IMR-90 (cell line): ENCODE measurements around the gene RPS29. TPM values are rescaled to one million over a fixed set of nuclear protein-coding genes. Genes with fewer than 3 reads are reported as not detected.

Source experiments
- ATAC-seq: fragments of 200-7000 bp; cut with Tn5 transposase; 2 replicates; pipeline ENCODE4 v1.9.1; 2020; ENCODE audit warnings: low read depth, mild to moderate bottlenecking, moderate library complexity
- BruUV-seq: library from RNA; stranded (reverse); fragments of 400-500 nt; replicated peaks from 2 replicates; lab custom pipeline; 2021; lab: Mats Ljungman, UMichigan
- CTCF ChIA-PET: fragments of 300-600 bp; formaldehyde crosslinking; extraction: SDS; loops from one replicate; lab custom pipeline; 2021; ENCODE audit warnings: antibody characterized with exemption; lab: Yijun Ruan, JAX
- POLR2A ChIA-PET: fragments of 300-600 bp; sonication (Branson Sonifier 250); formaldehyde crosslinking; loops from one replicate; lab custom pipeline; 2022; ENCODE audit warnings: antibody characterized with exemption; ENCODE audit not compliant: unreplicated experiment; lab: Charles Lee
- DNase-seq: peaks from one replicate; pipeline ENCODE4 v3.0.0; 2013
- H2AFZ ChIP-seq: replicated peaks from 2 replicates; pipeline ENCODE3; 2013; ENCODE audit warnings: low read length, mild to moderate bottlenecking; ENCODE audit not compliant: poor library complexity
- H2AK5ac ChIP-seq: 2 replicates; pipeline ENCODE4 v1.6.1; 2013; ENCODE audit warnings: low read depth, low read length, inconsistent platforms
- H2AK9ac ChIP-seq: replicated peaks from 2 replicates; pipeline ENCODE3; 2013; ENCODE audit warnings: mild to moderate bottlenecking, low read depth, low read length, moderate library complexity; ENCODE audit not compliant: poor library complexity
- H2BK120ac ChIP-seq: 2 replicates; pipeline ENCODE4 v1.6.1; 2013; ENCODE audit warnings: low read depth, low read length, inconsistent platforms
- H2BK15ac ChIP-seq: 3 replicates; pipeline ENCODE4 v1.6.1; 2013; ENCODE audit warnings: low read depth, low read length, inconsistent platforms
- H2BK20ac ChIP-seq: 2 replicates; pipeline ENCODE4 v1.6.1; 2013; ENCODE audit warnings: low read depth, mild to moderate bottlenecking, inconsistent platforms, low read length, moderate library complexity
- H2BK5ac ChIP-seq: 2 replicates; pipeline ENCODE4 v1.6.1; 2013; ENCODE audit warnings: mild to moderate bottlenecking, low read depth, low read length, inconsistent platforms; ENCODE audit not compliant: poor library complexity, severe bottlenecking
- H3K14ac ChIP-seq: replicated peaks from 2 replicates; pipeline ENCODE4 v1.6.1; 2013; ENCODE audit warnings: low read depth, low read length, inconsistent platforms
- H3K18ac ChIP-seq: 2 replicates; pipeline ENCODE4 v1.6.1; 2013; ENCODE audit warnings: low read depth, low read length, control low read depth
- H3K23ac ChIP-seq: 2 replicates; pipeline ENCODE4 v1.6.1; 2013; ENCODE audit warnings: low read depth, low read length, inconsistent platforms
- H3K27ac ChIP-seq: 2 replicates; pipeline ENCODE4 v1.5.1; 2013; ENCODE audit warnings: mild to moderate bottlenecking, control low read depth, low read length; ENCODE audit not compliant: insufficient read depth
- H3K27me3 ChIP-seq: 2 replicates; pipeline ENCODE4 v1.6.1; 2013; ENCODE audit warnings: low read length; ENCODE audit not compliant: control insufficient read depth, insufficient read depth
- H3K36me3 ChIP-seq: 2 replicates; pipeline ENCODE4 v1.6.1; 2013; ENCODE audit warnings: low read length, mixed read lengths; ENCODE audit not compliant: control insufficient read depth, insufficient read depth
- H3K4ac ChIP-seq: 2 replicates; pipeline ENCODE4 v1.6.1; 2013; ENCODE audit warnings: low read depth, low read length, inconsistent platforms
- H3K4me1 ChIP-seq: 2 replicates; pipeline ENCODE4 v1.6.1; 2013; ENCODE audit warnings: low read length, mixed read lengths; ENCODE audit not compliant: control insufficient read depth, insufficient read depth
- H3K4me2 ChIP-seq: 2 replicates; pipeline ENCODE4 v1.6.1; 2013; ENCODE audit warnings: low read depth, mild to moderate bottlenecking, control low read depth, low read length, moderate library complexity
- H3K4me3 ChIP-seq: 2 replicates; pipeline ENCODE4 v1.5.1; 2013; ENCODE audit warnings: low read depth, mild to moderate bottlenecking, control low read depth, low read length, moderate library complexity; ENCODE audit not compliant: insufficient read depth
- H3K56ac ChIP-seq: 2 replicates; pipeline ENCODE4 v1.6.1; 2013; ENCODE audit warnings: low read length, inconsistent platforms; ENCODE audit not compliant: insufficient read depth; ENCODE audit errors: extremely low read depth
- H3K79me1 ChIP-seq, 2 experiments: 2 replicates each; pipeline ENCODE4 v1.6.1; 2013; ENCODE audit warnings: low read length in 2 of 2, inconsistent platforms in 1 of 2, low read depth in 1 of 2
- H3K9ac ChIP-seq: 2 replicates; pipeline ENCODE4 v1.6.1; 2013; ENCODE audit warnings: low read depth, low read length, control low read depth
- H3K9me1 ChIP-seq: 2 replicates; pipeline ENCODE4 v1.6.1; 2013; ENCODE audit warnings: low read length, inconsistent platforms; ENCODE audit not compliant: insufficient read depth
- H3K9me3 ChIP-seq: 2 replicates; pipeline ENCODE4 v1.6.1; 2013; ENCODE audit warnings: low read length; ENCODE audit not compliant: control insufficient read depth, insufficient read depth
- H4K20me1 ChIP-seq: 2 replicates; pipeline ENCODE4 v1.6.1; 2013; ENCODE audit warnings: low read length, inconsistent platforms; ENCODE audit not compliant: insufficient read depth
- H4K5ac ChIP-seq: 2 replicates; pipeline ENCODE4 v1.6.1; 2013; ENCODE audit warnings: mild to moderate bottlenecking, low read depth, low read length, control low read depth
- H4K8ac ChIP-seq, 2 experiments: 2 replicates each; pipeline ENCODE4 v1.6.1; 2013; ENCODE audit warnings: low read depth in 2 of 2, low read length in 2 of 2, control low read depth in 1 of 2, inconsistent platforms in 1 of 2
- H4K91ac ChIP-seq: 2 replicates; pipeline ENCODE4 v1.6.1; 2013; ENCODE audit warnings: low read depth, low read length, inconsistent platforms; ENCODE audit not compliant: insufficient read depth
- BHLHE40 ChIP-seq: fragments of 150-350 bp; IDR thresholded peaks from 2 replicates; pipeline ENCODE4 v1.6.1; 2016; ENCODE audit warnings: mild to moderate bottlenecking, low read depth, low read length
- CEBPB ChIP-seq: IDR thresholded peaks from 2 replicates; pipeline ENCODE4 v1.6.1; 2012; ENCODE audit warnings: low read depth, low read length, improper control_type of control experiment
- CHD1 ChIP-seq: IDR thresholded peaks from 2 replicates; pipeline ENCODE4 v1.6.1; 2012; ENCODE audit warnings: low read depth, low read length, improper control_type of control experiment
- CTCF ChIP-seq: conservative IDR thresholded peaks from 2 replicates; pipeline ENCODE4 v1.5.1; 2012; ENCODE audit warnings: mild to moderate bottlenecking, low read depth, low read length, improper control_type of control experiment
- ELK1 ChIP-seq: fragments of 150-350 bp; IDR thresholded peaks from 2 replicates; pipeline ENCODE4 v1.6.1; 2016; ENCODE audit warnings: low read depth, mild to moderate bottlenecking, low read length, moderate library complexity, borderline replicate concordance
- FOS ChIP-seq: fragments of 150-350 bp; IDR thresholded peaks from 2 replicates; pipeline ENCODE4 v1.6.1; 2016; ENCODE audit warnings: low read depth, low read length
- MAFK ChIP-seq: IDR thresholded peaks from 2 replicates; pipeline ENCODE4 v1.6.1; 2012; ENCODE audit warnings: low read depth, low read length, improper control_type of control experiment
- MAZ ChIP-seq: IDR thresholded peaks from 2 replicates; pipeline ENCODE4 v1.6.1; 2012; ENCODE audit warnings: low read depth, mild to moderate bottlenecking, low read length, improper control_type of control experiment, moderate library complexity, borderline replicate concordance
- MXI1 ChIP-seq: IDR thresholded peaks from 2 replicates; pipeline ENCODE4 v1.6.1; 2012; ENCODE audit warnings: low read depth, mild to moderate bottlenecking, low read length, moderate library complexity, borderline replicate concordance
- NFE2L2 ChIP-seq: fragments of 150-350 bp; IDR thresholded peaks from 2 replicates; pipeline ENCODE4 v1.6.1; 2016; ENCODE audit warnings: low read depth, mild to moderate bottlenecking, low read length
- POLR2A ChIP-seq: IDR thresholded peaks from 2 replicates; pipeline ENCODE4 v1.6.1; 2012; ENCODE audit warnings: mild to moderate bottlenecking, low read depth, low read length
- RAD21 ChIP-seq: IDR thresholded peaks from 2 replicates; pipeline ENCODE4 v1.6.1; 2012; ENCODE audit warnings: low read length, improper control_type of control experiment
- RCOR1 ChIP-seq: IDR thresholded peaks from 2 replicates; pipeline ENCODE4 v1.6.1; 2012; ENCODE audit warnings: mild to moderate bottlenecking, low read length, improper control_type of control experiment; ENCODE audit not compliant: insufficient replicate concordance
- RFX5 ChIP-seq: IDR thresholded peaks from 2 replicates; pipeline ENCODE4 v1.8.0; 2012; ENCODE audit warnings: low read depth, mild to moderate bottlenecking, low read length, moderate library complexity
- SMC3 ChIP-seq: fragments of 150-350 bp; IDR thresholded peaks from 2 replicates; pipeline ENCODE4 v1.6.1; 2016; ENCODE audit warnings: low read depth, mild to moderate bottlenecking, antibody characterized with exemption, low read length, moderate library complexity
- WGBS, 2 experiments: methylation state at CpG; one replicate each; pipeline versions ENCODE4 v1.1.5 to v1.1.7; 2013; ENCODE audit warnings: missing lambda C conversion rate in 2 of 2; ENCODE audit not compliant: insufficient read length in 1 of 2; ENCODE audit errors: extremely low coverage in 2 of 2; 5-methylcytosine and 5-hydroxymethylcytosine counted together
- dilution Hi-C: fragments of 300-500 bp; cut with HindIII; formaldehyde crosslinking; loops from one replicate; pipeline ENCODE4 v1.14.3; 2018; ENCODE audit warnings: low sequenced_read_pairs; ENCODE audit not compliant: unreplicated experiment
- in situ Hi-C: fragments of 300-500 bp; cut with MboI; formaldehyde crosslinking; loops from 3 replicates; pipeline ENCODE4 v1.14.3; 2019; ENCODE audit warnings: low sequenced_read_pairs, inconsistent platforms, mixed read lengths
- intact Hi-C: fragments of 100-400 bp; cut with micrococcal nuclease; formaldehyde crosslinking; loops from 2 replicates; pipeline ENCODE4 v1.10.0; 2022
- polyA plus RNA-seq, 3 experiments: library from polyadenylated mRNA; depleted of rRNA; stranded (reverse); fragments of >200 nt; gene quantifications; 2 replicates each; pipeline ENCODE4 v1.2.3, GENCODE V29; 2012; ENCODE audit warnings: low replicate concordance in 1 of 3
- total RNA-seq: library from RNA; depleted of rRNA; stranded (reverse); fragments of >200 nt; gene quantifications from 2 replicates; pipeline ENCODE4 v1.2.3, GENCODE V29; 2012

The RPS29 gene
- total and polyA plus RNA-seq, 2 of the 4 experiments (the other 2 are of a cell fraction) = 318 to 10,393 TPM

GRCh38 chr14:49586673-49587460 is 687 bp upstream of the RPS29 start:
- DNase-seq (peak; percentile 82), ATAC-seq (peak; percentile 64)
- Histone ChIP-seq H3K9me1 (peaks cover 12% of the 10 kb centered on the region), H3K4me2 (peak overlapping the region; percentile 1; the same call in 1 of the 2 replicates), H3K9ac (no peak overlapping the region; the same call in 1 of the 2 replicates), H2AK5ac (no peak overlapping the region), H2AFZ (no peak overlapping the region), H3K14ac (no peak overlapping the region), H2BK15ac (no peak overlapping the region), H3K4me1 (peaks cover 6% of the 10 kb centered on the region), H4K8ac (no peak overlapping the region; a peak in 1 of 4 replicates), H4K5ac (no peak overlapping the region), H3K56ac (no peak overlapping the region), H3K18ac (no peak overlapping the region), H3K27ac (no peak overlapping the region), H3K79me1 (peaks cover 13 to 41% of the 10 kb centered on the region in 2 experiments), H4K20me1 (peaks cover 40% of the 10 kb centered on the region), H3K36me3 (peaks cover 17% of the 10 kb centered on the region), H2BK20ac (no peak overlapping the region), H2BK5ac (peak overlapping the region; percentile 40), H3K23ac (no peak overlapping the region), H4K91ac (no peak overlapping the region), H3K27me3 (no peaks in the 10 kb centered on the region), H2AK9ac (no peak overlapping the region), H2BK120ac (no peak overlapping the region), H3K4ac (no peak overlapping the region), H3K4me3 (peak overlapping the region; percentile 15; the same call in 1 of the 2 replicates), H3K9me3 (no peaks in the 10 kb centered on the region)
- POLR2A ChIA-PET = interaction anchor here (0.6 to 1.0 kb wide), 2 partner anchors 8 to 276 kb away, joined by 4 read pairs; no protein-coding TSS in a partner anchor
- CTCF ChIA-PET = interaction anchor here (1.0 to 2.0 kb wide), 2 partner anchors 12 to 21 kb away, joined by 3 to 7 read pairs; partner anchors contain the start of gene LRR1
- no CpG with 5 or more reads among the region's 21 CpGs for WGBS, 2 experiments
- in situ Hi-C loops = no loop called here
- dilution Hi-C loops = no loop called here
- intact Hi-C loops = no loop called here
- BruUV-seq = no TSS peak
- TF ChIP-seq POLR2A (no peak), RFX5 (no peak), CHD1 (no peak; the same call in 1 of the 2 replicates), SMC3 (no peak), MAFK (no peak), CTCF (peak; percentile 99), CEBPB (no peak), FOS (peak; percentile 84), BHLHE40 (peak; percentile 35; the same call in 1 of the 2 replicates), RAD21 (peak; percentile 49), MAZ (no peak; the same call in 1 of the 2 replicates), ELK1 (no peak), NFE2L2 (no peak), RCOR1 (peak; percentile 27), MXI1 (no peak)
